Activated CD8-positive, alpha-beta memory T cell treated with anti-CD3 and anti-CD28 coated beads, Interleukin-2, amount 50 U/mL, for 1 hour (primary cell): ENCODE results near the gene ETS2.

ENCODE experiments used
- DNase-seq: peaks from one replicate; pipeline ENCODE4 v3.0.0-alpha.2; 2020; ENCODE audit errors: extremely low read depth

ETS2 gene

DNA sequence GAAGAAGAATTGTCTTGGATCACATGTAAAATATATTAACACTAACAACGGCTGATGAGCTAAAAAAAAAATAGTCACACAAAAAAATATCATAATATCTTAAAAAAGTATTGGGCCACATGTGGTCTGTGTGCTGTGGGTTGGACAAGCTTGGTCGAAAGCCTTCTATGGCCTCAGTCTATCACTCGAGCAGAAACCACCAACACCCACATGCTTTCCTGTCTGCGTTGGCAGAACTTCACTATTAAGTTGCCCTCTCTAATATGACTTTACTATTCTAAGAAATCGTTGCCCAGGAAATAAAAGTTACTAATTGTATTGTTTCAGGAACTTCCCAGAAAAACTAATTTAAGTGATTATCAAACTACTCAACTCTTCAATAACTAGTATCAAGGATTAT, 28.2 kb upstream of the ETS2 start:
- DNase-seq, result no peak

DNA sequence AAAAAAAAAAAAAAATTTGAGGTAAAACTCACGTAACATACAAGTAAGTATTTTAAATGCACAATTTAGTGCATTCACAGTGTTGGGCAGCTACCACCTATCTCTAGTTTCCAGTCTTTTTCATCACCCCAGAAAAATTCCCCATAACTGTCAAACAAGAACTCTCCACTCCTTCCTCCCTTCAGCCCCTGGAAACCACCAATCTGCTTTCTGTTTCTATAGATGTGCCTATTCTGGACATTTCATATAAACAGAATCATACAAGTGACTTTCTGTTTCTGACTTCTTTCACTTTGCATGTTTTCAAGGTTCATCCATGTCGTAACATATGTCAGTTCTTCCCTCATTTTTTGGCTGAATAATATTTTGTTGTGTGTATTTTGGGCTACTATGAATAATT, 24.9 kb upstream of the ETS2 start:
- DNase-seq, result no peak

DNA sequence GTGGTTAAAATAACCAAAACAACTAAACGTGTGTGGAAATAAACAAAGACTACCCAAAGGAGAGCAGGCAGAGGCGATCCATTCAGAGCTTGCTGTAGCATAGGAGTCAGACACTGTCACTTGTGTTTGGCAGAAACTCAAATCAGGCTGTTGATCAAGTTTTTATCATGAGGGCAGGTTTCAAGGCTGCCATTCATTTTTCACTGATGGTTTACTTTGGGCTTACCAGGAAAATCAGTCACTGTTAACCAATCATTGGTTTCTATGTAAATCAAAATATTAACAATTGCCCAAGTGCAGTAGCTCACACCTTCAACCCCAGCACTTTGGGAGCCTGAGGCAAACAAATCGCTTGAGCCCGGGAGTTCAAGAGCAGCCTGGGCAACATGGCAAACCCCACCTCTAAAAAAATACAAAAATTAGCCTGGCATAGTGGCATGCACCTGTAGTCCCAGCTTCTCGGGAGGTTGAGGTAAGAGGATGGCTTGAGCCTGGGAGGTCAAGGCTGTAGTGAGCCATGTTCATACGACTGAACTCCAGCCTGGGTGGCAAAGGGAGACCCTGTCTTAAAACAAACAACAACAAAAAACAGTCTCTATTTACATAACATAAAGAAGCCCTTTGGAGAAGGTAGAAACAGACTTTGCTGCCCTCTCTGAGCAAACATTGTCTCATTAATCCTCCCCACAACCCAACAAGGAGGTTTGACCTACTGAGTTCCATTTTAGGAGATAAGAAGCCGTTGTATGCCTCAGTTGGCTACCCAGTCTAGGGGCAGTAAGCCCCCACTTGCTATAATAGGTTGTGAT, 21.1 kb upstream of the ETS2 start:
- DNase-seq, result no peak

DNA sequence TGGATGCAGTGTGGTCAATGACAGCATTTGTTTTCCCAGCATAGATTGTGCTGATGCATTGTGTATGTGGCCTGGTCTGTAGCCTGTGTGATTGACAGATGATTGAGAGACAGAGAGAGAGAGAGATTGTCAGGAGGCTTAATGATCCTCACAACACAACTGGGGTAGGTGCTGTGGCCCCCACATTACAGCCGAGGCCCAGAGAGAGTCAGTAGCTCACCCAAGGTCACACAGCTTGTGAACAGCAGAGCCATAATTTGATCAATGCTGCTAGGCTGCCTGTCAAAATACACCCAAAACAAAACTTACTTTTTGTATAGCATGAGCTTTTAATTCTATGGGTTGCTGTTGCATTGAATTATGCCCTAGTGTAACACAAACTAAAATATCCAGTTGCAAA, 20.2 kb upstream of the ETS2 start:
- no peak for DNase-seq

DNA sequence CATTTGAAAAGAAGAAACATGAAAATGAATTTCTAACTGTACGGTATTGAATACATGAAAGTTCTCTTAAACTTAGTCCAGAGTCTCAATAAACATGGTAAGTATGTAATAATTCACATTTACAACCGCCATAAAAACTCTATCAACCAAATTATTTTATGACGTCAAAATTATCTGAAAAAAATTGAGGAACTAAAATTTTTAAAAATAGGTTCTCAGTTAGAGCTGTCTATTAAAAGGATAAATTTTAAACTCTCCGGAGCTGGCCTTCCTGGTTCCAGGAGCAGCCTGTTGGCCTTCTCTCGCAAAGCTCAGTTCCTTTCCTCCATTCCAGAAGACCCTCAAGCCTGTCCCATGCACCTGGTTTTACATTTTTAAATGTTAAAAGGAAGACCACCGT, 18.7 kb upstream of the ETS2 start:
- DNase-seq, result no peak

- DNase-seq, result no peak
These were observed 18.1 kb upstream of the ETS2 start for GRCh38 chr21:38787461-38788274.

- DNase-seq, result no peak
These were observed 17.3 kb upstream of the ETS2 start for GRCh38 chr21:38788275-38788905.

DNA sequence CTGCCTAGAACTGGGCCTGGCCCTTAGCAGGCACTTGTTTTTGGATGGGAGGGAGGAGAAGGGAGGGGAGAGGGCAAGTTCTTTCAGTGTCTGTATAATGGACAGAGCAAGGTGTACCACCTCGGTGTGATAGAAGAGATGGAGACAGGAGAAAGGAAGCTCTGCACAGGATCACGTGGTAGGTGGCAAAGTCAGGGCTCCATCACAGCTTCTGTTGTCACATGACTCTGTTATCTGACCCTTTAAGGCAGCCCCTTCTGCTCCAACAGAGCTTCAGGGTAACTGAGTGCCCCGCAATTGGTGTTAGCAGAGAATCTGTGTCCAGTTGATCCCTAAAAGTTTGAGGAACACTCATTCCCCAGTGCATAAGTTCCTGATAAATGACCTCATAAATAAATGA, 16.5 kb upstream of the ETS2 start:
- DNase-seq, result no peak

DNA sequence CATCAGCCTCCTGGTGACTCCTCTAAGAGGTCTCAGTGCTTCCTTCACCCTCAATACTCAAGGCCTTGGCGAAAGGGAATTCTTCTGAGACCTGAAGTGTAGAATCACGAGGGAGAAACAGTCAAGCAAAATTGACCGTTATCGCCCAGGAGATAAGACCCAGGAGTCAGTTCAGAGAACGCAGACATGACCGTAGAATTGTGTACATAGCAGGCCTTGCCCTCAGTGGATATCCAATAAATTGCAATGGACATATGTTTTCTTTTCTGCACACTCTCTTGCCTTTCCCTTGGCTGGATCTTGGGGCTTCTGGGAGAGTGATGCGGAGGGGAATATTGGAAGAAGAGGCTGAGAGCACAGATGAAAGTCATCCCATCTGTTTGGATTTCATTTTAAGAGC, 15.7 kb upstream of the ETS2 start:
- DNase-seq, result no peak

- DNase-seq, result no peak
These were observed 14.8 kb upstream of the ETS2 start for GRCh38 chr21:38790961-38791360.

DNA sequence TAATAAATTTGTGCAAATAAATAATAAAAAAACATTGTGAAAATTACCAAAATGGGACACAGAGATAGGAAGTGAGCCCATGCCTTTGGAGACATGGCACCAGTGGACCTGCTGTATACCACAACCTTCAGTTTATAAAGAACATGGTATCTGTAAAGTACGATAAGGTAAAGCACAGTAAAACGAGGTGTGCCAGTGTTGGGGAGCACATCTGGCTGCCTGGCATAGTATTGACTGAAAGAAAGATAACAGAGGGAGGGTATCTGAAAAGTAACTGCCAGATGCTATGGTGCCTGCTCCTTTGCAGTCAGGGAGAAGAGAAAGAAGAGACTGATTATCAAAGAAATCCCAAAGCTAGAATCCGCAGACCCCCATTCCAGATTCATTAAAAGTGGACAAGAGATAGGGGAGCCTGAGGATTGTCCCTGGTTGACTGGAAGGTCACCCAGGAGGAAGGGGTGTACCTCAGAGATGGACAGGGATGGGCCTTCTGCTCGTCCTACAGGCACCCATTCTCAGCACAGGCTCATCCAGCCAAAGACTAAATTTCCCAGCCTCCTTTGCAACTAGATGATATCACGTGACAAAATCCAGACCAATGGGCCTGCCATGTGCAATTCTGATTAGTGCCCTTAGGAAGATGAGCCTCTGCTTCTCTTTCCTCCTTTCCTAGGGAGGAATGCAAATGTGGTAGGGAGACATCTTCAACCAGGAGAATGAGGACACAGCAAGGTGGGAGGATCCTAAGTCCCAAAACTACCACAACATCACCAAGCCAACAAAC, 12.9 kb upstream of the ETS2 start:
- no peak for DNase-seq

DNA sequence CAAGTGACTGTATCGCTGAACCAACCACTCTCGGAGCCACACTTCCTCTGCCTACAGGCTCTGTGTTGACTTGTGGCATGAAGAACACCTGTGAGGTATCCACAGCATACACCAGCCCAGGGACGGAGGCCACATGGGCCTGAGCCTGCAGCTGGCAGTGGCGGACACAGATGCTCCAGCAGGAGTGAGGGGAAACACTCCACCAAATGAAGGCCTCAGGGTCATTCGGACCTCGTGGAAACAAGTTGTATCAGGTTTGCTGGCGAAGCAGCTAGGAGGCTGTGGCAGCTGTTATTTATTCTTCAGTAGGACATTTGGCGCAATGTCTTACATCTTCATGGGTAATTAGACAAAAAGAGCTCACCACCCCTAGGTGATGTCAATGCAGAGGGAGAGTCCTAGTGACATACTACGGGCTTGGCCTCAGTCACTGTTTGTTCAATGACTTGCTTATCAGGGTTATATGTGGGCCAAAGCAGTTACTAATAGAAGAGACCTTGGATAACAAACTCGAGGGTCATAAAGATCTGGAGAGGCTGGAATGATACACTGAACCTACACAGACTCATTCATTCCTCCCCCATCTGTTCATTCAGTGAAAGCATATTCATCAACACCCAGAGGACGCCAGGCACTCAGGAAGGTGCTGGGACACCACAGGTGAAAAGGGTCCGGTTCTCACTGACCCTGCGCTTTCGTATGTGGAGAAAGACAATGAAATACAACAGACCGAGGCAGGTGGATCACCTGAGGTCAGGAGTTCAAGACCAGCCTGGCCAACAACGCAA, 11.6 kb upstream of the ETS2 start:
- DNase-seq, result no peak

DNA sequence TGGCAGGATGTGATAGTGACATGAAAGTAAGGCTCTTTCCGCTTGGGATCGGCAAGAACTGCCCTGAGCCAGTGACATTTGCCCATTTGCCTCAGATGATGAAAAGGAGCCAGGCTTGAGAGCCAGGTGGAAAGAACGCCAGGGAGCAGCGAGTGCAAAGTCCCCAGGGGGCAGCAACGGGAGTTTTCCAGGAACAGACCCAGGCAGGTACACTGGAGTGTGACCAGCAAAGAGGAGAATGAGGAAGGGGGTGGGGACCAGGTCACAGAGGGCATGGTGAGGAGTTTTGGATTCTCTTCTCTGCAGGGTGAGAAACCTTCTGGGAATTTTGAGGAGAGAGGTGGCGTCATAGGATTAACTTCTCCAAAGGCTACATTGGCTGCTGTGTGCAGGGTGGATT, 10.8 kb upstream of the ETS2 start:
- no peak for DNase-seq

DNA sequence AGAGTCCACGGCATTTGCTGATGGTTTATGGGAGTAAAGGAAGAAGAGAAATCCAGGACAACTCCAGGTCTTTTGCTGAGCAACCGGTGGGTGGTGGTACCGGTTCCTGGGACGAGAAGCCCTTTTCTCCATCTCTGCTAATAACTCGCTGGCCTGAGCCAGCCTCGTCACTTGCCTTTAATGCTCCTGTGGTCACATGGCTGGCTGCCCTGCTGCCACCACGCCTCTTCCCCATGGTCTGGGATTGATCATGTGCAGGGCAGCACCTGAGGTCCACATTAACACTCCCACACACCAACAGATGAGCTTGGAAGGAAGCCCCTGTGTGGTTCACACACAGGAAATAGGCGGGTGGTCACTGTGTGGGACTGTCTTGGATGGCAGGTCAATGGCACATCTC, 10.3 kb upstream of the ETS2 start:
- DNase-seq, result no peak

GRCh38 chr21:38796424-38796823, 9.3 kb upstream of the ETS2 start:
- DNase-seq, result no peak

- no peak for DNase-seq
These were observed 8.3 kb upstream of the ETS2 start for GRCh38 chr21:38797470-38797869.

DNA sequence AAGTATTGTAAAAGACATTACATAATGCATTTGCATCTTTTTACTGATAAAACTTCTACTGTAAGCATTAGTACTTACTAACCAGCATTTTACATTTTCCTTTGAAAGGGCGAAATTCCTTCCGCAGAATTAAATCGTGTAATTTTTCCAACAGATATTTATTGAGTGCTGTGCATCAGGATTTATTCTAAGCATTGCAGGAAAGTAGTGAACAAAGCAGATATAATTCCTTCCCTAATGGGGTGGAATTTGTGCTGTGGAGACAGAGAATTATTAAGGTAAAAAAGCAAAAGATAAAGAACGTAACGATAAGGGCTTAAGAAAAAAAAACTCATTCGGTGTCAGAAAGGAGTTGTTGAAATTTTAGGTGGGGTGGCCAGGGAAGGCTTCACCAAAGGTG, 7.6 kb upstream of the ETS2 start:
- DNase-seq, result no peak

GRCh38 chr21:38798481-38798882, 7.2 kb upstream of the ETS2 start:
- DNase-seq, result no peak

DNA sequence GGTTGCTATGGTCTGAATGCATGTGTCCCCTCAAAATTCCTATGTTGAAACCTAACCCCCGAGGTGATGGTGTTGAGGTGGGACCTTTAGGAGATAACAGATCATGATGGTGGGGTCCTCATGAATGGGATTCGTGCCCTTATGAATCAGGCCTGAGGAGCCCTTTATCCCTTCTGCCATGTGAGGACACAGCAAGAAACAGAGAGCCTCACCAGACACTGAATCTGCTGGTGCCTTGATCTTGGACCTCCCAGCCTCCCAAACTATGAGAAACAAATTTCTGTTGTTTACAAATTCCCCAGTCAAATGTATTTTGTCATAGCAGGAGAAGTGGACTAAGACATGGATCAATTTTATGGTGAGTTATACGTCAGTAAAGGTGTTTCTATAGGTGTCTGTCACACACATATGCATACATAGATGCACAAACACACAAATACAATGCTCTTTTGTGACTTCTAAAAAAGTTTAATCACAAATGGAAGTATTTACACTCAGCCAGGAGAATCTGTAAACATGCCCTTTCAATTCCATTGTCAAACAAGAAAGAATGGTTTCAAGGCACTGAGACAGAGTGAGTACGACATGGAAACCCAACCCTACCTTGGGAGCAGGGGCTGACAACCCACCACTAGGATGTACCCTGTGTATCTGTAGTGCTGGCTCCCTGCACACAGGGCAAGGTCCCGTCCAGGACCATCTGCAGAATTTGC, 5.5 kb upstream of the ETS2 start:
- DNase-seq, result no peak

DNA sequence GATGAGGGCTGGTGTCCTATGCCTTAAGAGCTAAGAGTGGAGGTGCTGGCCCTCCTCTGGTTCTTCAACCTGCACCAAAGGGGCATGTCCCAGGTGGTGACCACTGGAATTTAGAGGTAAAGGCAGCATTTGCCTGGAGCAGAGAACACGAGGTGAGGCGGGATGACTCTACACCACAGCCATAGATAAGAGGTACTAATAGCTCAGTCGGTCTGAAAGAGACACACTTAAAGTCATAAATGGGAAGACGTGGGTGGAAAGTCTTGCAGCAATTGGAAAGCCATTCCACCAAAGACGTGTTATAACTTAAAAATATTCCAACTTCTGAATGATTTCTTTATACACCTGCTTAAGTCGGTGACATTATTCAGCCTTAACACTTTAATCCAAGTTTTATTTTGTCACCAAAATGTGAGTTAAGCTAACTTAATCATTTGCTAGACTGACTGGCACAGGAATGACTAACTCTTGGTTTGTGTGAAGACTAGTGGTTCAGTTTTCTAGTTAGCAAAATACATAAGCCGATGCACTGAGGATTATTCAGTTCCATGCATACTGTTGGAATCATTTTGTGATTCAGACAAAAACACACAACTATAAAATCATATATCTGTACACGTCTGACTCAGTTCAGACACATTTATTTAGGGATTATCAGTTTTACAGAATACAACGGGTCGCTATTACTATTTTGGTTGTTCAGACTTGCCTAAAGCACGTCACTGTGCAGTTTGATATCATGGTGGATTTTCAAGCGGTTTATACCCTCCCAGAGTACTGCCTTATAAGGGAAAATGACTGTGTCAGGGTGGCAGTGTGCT, 4.6 kb upstream of the ETS2 start:
- no peak for DNase-seq
